D721Med (cell line): Measurements from ENCODE around the gene RAMP3.

Experiments
- DNase-seq: peaks from one replicate; pipeline ENCODE4 v3.0.0; 2011; ENCODE audit warnings: low spot score; ENCODE audit not compliant: insufficient read length
- FAIRE-seq: peaks from 2 replicates; lab custom pipeline; 2011; peaks lifted over from hg19 to GRCh38; lab: Jason Lieb, UNC
- CTCF ChIP-seq: IDR thresholded peaks from 2 replicates; pipeline ENCODE4 v1.5.1; 2012; ENCODE audit warnings: mild to moderate bottlenecking, control low read depth; ENCODE audit not compliant: insufficient read depth; ENCODE audit errors: missing control alignments

RAMP3 gene

GRCh38 chr7:45185028-45185863 is 27.7 kb downstream of the RAMP3 start:
- DNase-seq (no peak), FAIRE-seq (no peak)
- TF ChIP-seq CTCF: no peak

- no peak for FAIRE-seq
These were observed 28.3 kb downstream of the RAMP3 start for GRCh38 chr7:45185864-45186250.

GRCh38 chr7:45186261-45186813 is 28.7 kb downstream of the RAMP3 start:
- FAIRE-seq: no peak
- TF ChIP-seq CTCF: no peak

More at GRCh38 chr7:45185864-45186250, 28.3 kb downstream of the RAMP3 start:
- TF ChIP-seq CTCF: no peak
- DNase-seq: no peak

GRCh38 chr7:45187089-45187945 is 29.7 kb downstream of the RAMP3 start:
- FAIRE-seq (no peak), DNase-seq (no peak)
- no peak for TF ChIP-seq CTCF

More at GRCh38 chr7:45186261-45186813, 28.7 kb downstream of the RAMP3 start:
- DNase-seq: no peak

- DNase-seq (no peak), FAIRE-seq (no peak)
- TF ChIP-seq CTCF: no peak
These were observed 30.4 kb downstream of the RAMP3 start for GRCh38 chr7:45187946-45188411.

GRCh38 chr7:45188736-45189135 is 31.1 kb downstream of the RAMP3 start:
- DNase-seq (no peak), FAIRE-seq (no peak)
- TF ChIP-seq CTCF: no peak
